ENCODE measurements around the gene CYSLTR2.

CYSLTR2 gene

DNA sequence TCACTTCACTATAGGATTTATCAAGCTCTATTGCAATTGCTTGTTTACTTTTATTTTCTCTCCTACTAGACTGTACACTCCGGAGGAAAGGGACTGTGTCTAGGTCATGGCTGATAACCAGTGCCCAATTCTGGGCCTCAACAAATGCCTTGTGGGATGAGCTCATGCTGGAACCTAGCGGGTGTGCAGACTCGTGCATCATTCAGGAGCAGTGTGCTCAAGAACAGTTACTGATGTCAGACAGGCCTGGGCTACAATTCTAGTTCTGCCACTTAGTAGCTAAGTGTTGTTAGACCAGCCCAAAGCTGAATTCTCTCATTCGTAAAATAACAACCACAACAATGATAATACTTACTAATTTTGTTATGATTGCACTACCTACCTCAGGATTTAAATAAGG, 95.4 kb downstream of the CYSLTR2 start:
- DNase-seq = no peak

DNA sequence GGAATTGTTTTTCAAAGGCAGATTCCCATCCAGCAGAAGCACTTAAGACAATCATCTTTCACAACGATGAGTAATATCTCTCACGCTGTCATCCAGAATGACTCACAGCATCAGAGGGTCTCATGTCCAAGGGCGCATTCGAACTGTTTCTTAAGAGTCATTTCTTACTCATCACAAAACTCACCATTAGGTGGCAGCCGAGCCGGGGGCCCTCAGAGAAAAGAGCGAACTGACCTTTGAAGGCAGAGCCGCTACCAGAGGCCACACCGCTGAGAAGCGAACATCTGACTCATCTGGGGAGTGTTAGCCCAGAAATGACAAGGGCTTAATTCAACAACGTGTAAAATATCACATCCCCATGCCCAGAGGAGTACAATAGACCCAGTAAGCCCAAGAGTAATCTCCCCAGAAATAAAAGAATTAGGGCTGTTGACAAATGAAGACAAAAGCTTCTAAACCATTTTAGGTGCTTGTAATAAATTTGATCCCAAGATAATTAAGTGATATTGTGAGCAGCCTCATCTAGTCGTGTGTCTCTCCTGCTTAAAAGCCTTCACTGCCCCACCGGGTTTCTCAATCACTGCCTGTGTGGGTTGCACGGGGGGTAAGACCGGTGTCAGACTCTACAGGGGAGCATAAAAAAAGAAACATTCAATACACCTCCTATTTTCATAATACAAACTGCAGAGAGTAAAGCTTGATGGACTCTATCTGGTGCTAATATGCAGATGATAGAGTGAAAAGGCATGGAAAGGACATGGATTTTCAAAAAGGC, 96.2 kb downstream of the CYSLTR2 start:
- DNase-seq = peak; percentile 84

DNA sequence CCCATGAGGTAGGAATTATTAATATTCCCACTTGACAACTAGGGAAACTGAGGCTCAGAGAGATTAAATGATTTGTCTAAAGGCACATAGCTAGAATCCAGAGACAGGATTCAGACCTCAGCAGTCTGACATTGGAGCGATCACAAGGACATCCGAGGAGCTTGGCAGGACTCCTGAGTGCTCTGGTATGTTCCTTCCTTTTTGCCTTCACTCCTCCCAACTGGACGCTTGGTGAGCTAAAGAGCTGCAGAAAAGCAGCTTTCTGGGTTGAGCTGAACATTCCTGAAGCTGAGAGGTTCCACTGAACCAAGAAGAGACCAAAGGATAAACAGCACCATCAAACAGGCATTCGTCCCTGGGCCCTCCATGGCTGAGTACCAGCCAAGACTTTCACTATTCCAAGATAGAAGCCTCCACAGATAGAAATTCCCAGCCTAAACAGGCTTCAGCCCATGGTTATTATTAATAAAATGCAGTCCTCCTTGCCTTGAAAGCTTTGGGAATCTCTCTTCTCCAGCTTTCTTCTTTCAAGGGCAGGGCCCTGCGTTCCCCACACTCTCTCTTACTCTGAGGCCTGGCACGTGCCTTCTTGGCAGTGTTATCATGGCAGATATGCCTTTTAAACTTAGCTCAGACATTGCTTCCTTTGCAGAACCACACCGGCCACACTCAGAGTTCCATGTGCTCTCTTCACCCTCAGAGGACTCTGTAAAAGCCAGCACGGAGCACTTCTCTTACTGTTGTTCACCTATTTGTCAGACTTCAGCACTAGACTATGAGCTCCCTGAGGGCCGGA, 97.1 kb downstream of the CYSLTR2 start:
- DNase-seq = no peak

DNA sequence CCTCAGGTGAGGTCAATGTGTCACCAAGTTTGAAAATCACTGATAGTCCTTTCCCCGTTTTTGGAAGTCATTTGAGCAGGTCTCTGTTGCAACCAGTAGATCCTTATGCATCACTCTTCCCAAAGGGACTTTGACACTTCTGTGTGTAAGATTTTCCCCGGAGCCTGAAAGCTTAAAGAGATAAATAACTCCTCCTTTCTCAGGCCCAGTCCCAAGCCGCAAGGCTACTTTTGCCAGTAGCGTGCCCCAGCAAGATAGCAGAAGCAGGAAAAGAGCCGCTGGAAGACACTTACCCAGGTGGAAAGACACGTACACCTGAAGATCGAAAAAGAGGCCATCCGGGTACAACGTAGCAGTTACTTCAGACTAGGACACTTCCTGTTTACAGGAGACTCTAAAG, 106.9 kb downstream of the CYSLTR2 start:
- no peak for DNase-seq
